RWPE1 (cell line): Measurements from ENCODE around the gene EIF3I.
A peak's percentile ranks its signal among the peaks of the same experiment; 100 is the strongest.

ENCODE experiments used
- CTCF ChIA-PET: fragments of 350-600 bp; sonication (Branson Sonifier 250); formaldehyde crosslinking; extraction: SDS; loops from one replicate; lab custom pipeline; 2021; lab: Yijun Ruan, JAX
- POLR2A ChIA-PET: fragments of 400-600 bp; formaldehyde crosslinking; extraction: SDS; loops from one replicate; lab custom pipeline; 2020; ENCODE audit warnings: antibody characterized with exemption; ENCODE audit not compliant: low non-redundant PET; lab: Yijun Ruan, JAX
- DNase-seq: peaks from one replicate; pipeline ENCODE4 v3.0.0; 2012; ENCODE audit warnings: low spot score
- H3K27ac ChIP-seq: fragments of 450-650 bp; 2 replicates; pipeline ENCODE4 v1.5.1; 2017
- TF ChIP-seq, protein P1 (sequence below): fragments of 450-650 bp; conservative IDR thresholded peaks from 2 replicates; pipeline ENCODE4 v1.5.1; 2017; ENCODE audit warnings: low read depth, mild to moderate bottlenecking

Gene EIF3I

DNA sequence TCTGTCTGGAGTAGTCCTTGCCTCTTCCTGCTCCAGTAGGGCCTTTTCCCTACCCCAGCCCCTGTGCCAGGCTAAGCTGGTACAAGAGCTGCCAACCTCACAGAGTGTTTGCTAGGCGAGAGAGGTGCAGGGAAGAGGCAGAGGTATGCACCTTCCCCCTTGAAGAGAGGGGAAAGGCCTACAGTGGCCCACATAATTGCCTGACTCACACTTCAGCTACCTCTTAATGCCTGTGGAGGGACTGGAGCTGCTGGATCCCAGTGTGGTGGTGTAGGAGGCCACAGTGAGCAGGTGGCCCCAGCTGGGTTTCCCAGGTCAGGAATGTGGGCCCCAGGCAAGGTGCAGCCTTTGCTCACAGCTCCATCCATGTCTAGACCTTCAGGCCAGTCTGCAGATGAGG, 25.1 kb upstream of the EIF3I start:
- TF ChIP-seq, protein P1, sequence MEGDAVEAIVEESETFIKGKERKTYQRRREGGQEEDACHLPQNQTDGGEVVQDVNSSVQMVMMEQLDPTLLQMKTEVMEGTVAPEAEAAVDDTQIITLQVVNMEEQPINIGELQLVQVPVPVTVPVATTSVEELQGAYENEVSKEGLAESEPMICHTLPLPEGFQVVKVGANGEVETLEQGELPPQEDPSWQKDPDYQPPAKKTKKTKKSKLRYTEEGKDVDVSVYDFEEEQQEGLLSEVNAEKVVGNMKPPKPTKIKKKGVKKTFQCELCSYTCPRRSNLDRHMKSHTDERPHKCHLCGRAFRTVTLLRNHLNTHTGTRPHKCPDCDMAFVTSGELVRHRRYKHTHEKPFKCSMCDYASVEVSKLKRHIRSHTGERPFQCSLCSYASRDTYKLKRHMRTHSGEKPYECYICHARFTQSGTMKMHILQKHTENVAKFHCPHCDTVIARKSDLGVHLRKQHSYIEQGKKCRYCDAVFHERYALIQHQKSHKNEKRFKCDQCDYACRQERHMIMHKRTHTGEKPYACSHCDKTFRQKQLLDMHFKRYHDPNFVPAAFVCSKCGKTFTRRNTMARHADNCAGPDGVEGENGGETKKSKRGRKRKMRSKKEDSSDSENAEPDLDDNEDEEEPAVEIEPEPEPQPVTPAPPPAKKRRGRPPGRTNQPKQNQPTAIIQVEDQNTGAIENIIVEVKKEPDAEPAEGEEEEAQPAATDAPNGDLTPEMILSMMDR = no peak
- peak overlapping the region; percentile 71 for H3K27ac ChIP-seq
- ChIA-PET CTCF (no interaction called here), POLR2A (no interaction called here)
- DNase-seq = no peak

DNA sequence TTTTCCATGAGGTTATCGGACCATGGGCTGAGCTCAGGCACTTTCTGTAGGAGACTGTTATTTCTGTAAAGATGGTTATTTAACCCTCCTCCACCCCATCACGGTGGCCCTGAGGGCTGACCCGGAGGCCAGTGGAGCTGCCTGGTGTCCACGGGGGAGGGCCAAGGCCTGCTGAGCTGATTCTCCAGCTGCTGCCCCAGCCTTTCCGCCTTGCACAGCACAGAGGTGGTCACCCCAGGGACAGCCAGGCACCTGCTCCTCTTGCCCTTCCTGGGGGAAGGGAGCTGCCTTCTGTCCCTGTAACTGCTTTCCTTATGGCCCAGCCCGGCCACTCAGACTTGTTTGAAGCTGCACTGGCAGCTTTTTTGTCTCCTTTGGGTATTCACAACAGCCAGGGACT, 24.4 kb upstream of the EIF3I start:
- CTCF ChIA-PET = interaction anchor here (0.7 kb wide), 1 partner anchor 241 kb away, joined by 3 read pairs; no protein-coding TSS in a partner anchor
- peak overlapping the region; percentile 71 for H3K27ac ChIP-seq
- no peak for DNase-seq
- POLR2A ChIA-PET = no interaction called here
- TF ChIP-seq, protein P1 = no peak

DNA sequence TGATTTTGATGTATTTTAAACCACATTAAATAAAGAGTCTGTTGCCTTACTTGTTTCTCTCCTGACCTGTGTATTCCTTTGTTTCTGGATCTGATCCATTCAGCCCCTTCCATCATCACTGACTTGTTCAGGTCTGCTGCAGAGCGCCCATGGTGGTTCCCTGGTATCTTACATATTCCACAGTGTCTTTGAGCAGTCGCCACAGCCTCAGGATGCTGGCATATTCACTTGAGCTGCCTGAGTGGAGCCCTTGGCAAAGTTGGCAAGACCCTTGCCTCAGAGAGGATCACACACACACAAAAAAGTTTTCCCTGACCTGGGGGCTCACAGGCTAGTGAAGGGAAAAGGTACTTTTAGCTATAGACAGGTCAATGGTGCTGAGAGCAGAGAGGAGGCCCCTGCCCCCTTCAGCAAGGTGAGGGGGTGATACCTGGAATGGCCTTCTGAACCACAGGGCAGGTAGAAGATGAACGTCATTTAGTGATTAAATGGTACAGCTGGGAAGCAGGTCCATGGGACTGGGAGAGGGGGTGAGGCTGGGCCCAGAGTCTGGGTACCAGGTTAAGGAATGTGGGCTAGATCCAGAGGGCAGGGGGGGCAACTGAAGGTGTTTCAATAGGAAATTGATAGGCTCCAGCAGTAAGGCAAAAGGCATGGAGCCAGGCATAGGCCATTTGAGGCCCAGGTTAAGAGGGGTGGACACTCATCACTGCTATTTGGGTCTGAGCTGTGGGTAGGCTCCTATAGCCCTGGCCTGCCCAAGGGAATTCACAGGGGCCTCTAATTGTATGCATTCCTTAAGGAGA, 23.8 kb upstream of the EIF3I start:
- H3K27ac ChIP-seq = peak overlapping the region; percentile 71
- ChIA-PET POLR2A (no interaction called here), CTCF (interaction anchor here (0.7 kb wide), 1 partner anchor 242 kb away, joined by 3 read pairs; no protein-coding TSS in a partner anchor)
- no peak for DNase-seq
- TF ChIP-seq, protein P1 = no peak

DNA sequence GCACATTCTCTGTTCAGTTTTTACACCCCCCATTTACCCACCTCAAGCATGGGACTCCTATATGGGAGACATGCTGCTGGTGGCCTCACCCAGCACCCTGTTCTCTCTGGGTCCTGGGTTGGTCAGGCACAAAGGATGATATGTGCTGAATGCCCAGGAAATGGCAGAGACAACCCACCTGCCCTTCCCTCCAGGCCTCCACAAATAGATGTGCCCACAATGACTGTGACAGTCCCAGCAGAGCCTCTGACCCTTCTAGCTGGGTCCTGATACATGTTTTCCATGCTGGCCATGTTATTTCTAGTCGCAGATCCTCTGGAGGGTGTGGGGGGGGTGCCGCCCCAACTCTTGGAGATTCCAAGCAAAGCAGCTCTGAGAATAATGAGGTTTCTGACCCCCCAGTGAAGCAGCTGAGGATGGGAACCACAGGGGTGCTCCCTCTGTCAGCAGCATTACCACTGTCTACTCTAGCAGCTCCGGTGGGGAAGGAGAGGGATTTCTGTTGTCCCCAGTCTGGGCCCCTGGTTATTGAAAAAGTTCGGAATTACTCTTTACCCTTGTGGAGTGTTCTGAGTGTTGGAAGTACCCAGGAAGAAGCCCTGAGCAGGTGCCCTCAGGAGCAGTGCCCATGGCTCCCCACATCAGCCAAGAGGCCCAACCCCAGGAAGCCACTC, 23.0 kb upstream of the EIF3I start:
- H3K27ac ChIP-seq = peak overlapping the region; percentile 71
- ChIA-PET POLR2A (no interaction called here), CTCF (interaction anchor here (0.7 kb wide), 1 partner anchor 416 kb away, joined by 4 read pairs; no protein-coding TSS in a partner anchor)

DNA sequence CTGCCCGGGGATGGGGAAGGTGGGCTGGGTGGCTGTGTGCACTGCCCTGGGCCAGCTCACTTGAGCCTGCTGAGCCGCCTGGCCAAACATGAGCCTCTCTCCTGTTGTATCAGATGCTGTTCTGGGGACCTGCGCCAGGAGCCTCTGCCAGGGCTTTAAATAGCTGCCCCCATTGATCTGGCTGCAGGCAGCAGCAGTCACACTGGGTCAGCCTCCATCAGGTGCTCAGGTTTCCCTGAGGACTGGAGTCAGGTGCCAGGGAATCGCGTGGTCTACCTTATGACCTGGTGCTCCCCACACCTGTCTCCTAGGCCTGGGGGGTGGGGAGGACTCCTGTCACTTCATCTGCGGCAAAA, 22.5 kb upstream of the EIF3I start:
- no peak for DNase-seq
- POLR2A ChIA-PET = no interaction called here

More for the DNA sequence above, 23.0 kb upstream of the EIF3I start:
- no peak for DNase-seq
- TF ChIP-seq, protein P1 = no peak

More for the DNA sequence above, 22.5 kb upstream of the EIF3I start:
- CTCF ChIA-PET = interaction anchor here (0.7 kb wide), 1 partner anchor 417 kb away, joined by 4 read pairs; no protein-coding TSS in a partner anchor
- TF ChIP-seq, protein P1 = no peak
- peak overlapping the region; percentile 71 for H3K27ac ChIP-seq
